Stimulated activated CD4-positive, alpha-beta T cell treated with anti-CD3 and anti-CD28 coated beads, Interleukin-2, amount 100 ng/mL, for 48 hours (primary cell): ENCODE measurements around the gene GLB1L.
"Not testable (repeated sequence)": the region's sequence is repeated elsewhere in the genome, so short reads cannot be mapped to it uniquely, and the experiment has no call there.

ENCODE experiments used
- DNase-seq, 2 donors: peaks; one replicate each; pipeline ENCODE4 v3.0.0-alpha.2; 2020

The GLB1L gene

GRCh38 chr2:219245148-219245898, at the start of gene GLB1L, which contains the start of gene STK16:
Gene GLB1L (minus strand): TSS chr2:219245444. CDS start chr2:219243573, 1,871 bp downstream.
Gene STK16 (plus strand): TSS chr2:219245479. CDS start chr2:219246000, 521 bp downstream.
- peak; percentile 87 to 89 for DNase-seq

GRCh38 chr2:219294356-219295351, 49.4 kb upstream of the GLB1L start:
- peak; percentile 89 to 92 for DNase-seq

- DNase-seq = no peak
These were observed 48.5 kb upstream of the GLB1L start for GRCh38 chr2:219293736-219294231.

- no peak for DNase-seq
These were observed 47.4 kb upstream of the GLB1L start for GRCh38 chr2:219292616-219293015.

- DNase-seq = no peak
These were observed 46.8 kb upstream of the GLB1L start for GRCh38 chr2:219291910-219292490.

- DNase-seq = no peak
These were observed 46.1 kb upstream of the GLB1L start for GRCh38 chr2:219291394-219291793.

GRCh38 chr2:219290381-219291171, 45.3 kb upstream of the GLB1L start:
- DNase-seq = no peak

- DNase-seq = no peak
These were observed 44.5 kb upstream of the GLB1L start for GRCh38 chr2:219289537-219290361.

- DNase-seq = no peak
These were observed 43.9 kb upstream of the GLB1L start for GRCh38 chr2:219289195-219289536.

- no peak for DNase-seq
These were observed 42.5 kb upstream of the GLB1L start for GRCh38 chr2:219287580-219288265.

- not testable (repeated sequence) for DNase-seq
These were observed 41.8 kb upstream of the GLB1L start for GRCh38 chr2:219287116-219287440.

GRCh38 chr2:219286436-219287115, 41.3 kb upstream of the GLB1L start:
- no peak for DNase-seq

- DNase-seq = no peak
These were observed 40.7 kb upstream of the GLB1L start for GRCh38 chr2:219285894-219286425.

GRCh38 chr2:219285373-219285735, 40.1 kb upstream of the GLB1L start:
- no peak for DNase-seq

- no peak for DNase-seq
These were observed 39.5 kb upstream of the GLB1L start for GRCh38 chr2:219284501-219285372.

GRCh38 chr2:219282943-219283581, 37.8 kb upstream of the GLB1L start:
- no peak for DNase-seq

- DNase-seq = no peak
These were observed 37.1 kb upstream of the GLB1L start for GRCh38 chr2:219282375-219282774.

GRCh38 chr2:219281588-219281987, 36.3 kb upstream of the GLB1L start:
- DNase-seq = no peak

- DNase-seq = no peak
These were observed 35.4 kb upstream of the GLB1L start for GRCh38 chr2:219280651-219281050.
